Right ventricle myocardium inferior (tissue), 1 donor: ENCODE results near the gene DNAJC16. TPM values are rescaled to one million over a fixed set of nuclear protein-coding genes. Genes with fewer than 3 reads are reported as not detected.
"Not testable (repeated sequence)": the region's sequence is repeated elsewhere in the genome, so short reads cannot be mapped to it uniquely, and the experiment has no call there.

ENCODE experiments used
- ATAC-seq: fragments of 200-7000 bp; cut with Tn5 transposase; one replicate; pipeline ENCODE4 v1.9.1; 2020; ENCODE audit warnings: mild to moderate bottlenecking, moderate library complexity
- DNase-seq: peaks from one replicate; pipeline ENCODE4 v3.0.0; 2021; ENCODE audit errors: missing footprints
- intact Hi-C: fragments of 100-400 bp; cut with DNase I; formaldehyde crosslinking; loops from one replicate; pipeline ENCODE4 v1.11.0; 2022
- total RNA-seq: library from RNA; stranded (reverse); fragmentation: NEBNext Ultra II Directional; extraction: Animal tissue kit (Norgen Biotek cat#: 25700); gene quantifications from one replicate; pipeline ENCODE4 v1.2.1, GENCODE V29; 2021
- donor health status: DM: no; HTN: yes; CAD: no; lungs with severe emphysema.

Gene DNAJC16
- total RNA-seq, 1 donor from 2014 or later: 14.6 TPM

GRCh38 chr1:15501208-15502032 lies 25.2 kb upstream of the DNAJC16 start:
- intact Hi-C loops: loop anchor here (5.0 kb wide), 2 partner anchors 69 to 179 kb away; no protein-coding TSS in a partner anchor
- ATAC-seq (peak; percentile 47), DNase-seq (peak; percentile 81)

GRCh38 chr1:15504436-15504835 lies 22.2 kb upstream of the DNAJC16 start:
- DNase-seq: no peak
- intact Hi-C loops: loop anchor here (5.0 kb wide), 2 partner anchors 72 to 182 kb away; no protein-coding TSS in a partner anchor

GRCh38 chr1:15506831-15507230 lies 19.8 kb upstream of the DNAJC16 start:
- ATAC-seq (no peak), DNase-seq (no peak)
- intact Hi-C loops: no loop called here

More at GRCh38 chr1:15504436-15504835, 22.2 kb upstream of the DNAJC16 start:
- no peak for ATAC-seq

GRCh38 chr1:15507278-15507677 lies 19.4 kb upstream of the DNAJC16 start:
- intact Hi-C loops: no loop called here
- ATAC-seq (peak; percentile 65), DNase-seq (no peak)

- ATAC-seq: no peak
- DNase-seq: no peak
- intact Hi-C loops: no loop called here
Measured at GRCh38 chr1:15508700-15509487, 17.8 kb upstream of the DNAJC16 start.

GRCh38 chr1:15509586-15509985 lies 17.1 kb upstream of the DNAJC16 start:
- no peak for DNase-seq
- no peak for ATAC-seq
- intact Hi-C loops: no loop called here

DNA sequence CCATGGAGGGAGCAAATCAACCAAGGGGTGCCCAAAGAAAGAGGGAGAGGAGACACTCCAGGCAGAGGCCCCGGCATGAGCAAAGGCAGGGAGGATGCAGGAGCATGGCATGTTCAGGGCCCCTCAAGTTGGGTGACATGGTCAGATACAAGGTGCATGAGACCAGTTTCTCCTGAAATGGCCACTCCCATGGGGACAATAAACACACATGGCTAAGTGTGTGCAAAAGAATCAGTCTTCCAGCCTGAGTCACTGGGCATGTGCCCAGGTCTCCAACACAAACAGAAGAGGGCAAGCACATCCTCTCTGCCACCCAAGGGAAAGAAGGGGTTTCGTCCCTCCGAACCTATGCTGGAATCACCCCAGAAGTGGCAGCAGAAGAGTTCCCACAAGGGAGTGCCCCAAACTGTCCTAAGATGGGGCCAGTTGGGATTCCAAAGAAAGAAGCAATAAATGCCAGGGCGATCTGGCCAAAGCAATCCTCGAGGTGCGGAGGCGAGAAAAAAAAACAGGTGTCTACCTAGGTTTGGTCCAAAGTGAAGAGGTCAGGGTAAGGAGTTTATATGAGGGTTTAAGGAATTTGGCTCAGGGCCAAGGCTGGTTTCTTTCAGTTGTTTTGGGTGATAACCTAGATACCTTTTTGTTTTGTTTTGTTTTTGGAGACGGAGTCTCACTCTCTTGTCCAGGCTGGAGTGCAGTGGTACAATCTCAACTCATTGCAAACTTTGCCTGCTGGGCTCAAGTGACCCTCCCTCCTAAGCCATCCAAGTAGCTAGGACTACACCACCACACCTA lies 15.8 kb upstream of the DNAJC16 start:
- no peak for DNase-seq

DNA sequence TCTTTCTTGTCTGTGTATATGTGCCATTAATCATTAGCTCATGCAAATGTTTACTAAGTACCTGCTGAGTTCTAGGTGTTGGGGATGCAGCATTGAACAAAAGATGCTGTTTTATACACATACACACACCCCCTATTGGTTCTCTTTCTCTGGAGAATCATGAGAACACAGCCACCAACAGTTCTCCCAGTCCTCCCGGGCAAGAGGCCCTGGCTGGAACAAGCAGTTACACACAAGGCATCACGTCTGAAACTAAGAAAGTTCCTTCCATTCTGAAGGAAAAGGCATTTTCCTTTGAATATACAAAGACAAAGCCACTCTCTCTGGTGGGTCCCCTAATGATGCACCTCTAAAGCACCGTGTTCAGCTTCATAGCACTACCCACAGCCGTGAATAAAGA lies 13.5 kb upstream of the DNAJC16 start:
- intact Hi-C loops: no loop called here

More for the DNA sequence above, 15.8 kb upstream of the DNAJC16 start:
- no peak for ATAC-seq
- intact Hi-C loops: no loop called here

DNA sequence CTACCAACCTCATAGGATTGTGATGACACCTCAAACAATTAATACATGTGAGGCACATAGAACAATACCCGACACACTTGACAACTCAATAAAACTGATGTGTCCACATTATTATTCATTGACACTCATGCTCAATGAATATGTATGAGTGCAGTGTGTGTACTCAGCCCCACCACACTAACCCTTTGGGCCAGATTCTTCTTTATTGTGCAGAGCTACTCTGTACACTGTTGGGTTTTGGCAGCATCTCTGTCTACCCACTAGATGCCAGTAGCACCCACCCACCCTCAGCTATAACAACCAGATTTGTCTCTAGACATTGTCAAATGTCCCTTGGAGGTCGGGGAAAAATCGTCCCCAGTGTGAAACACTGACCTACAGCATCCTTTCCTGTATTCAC lies 12.7 kb upstream of the DNAJC16 start:
- intact Hi-C loops: no loop called here
- ATAC-seq: no peak
- DNase-seq: no peak

More for the DNA sequence above, 13.5 kb upstream of the DNAJC16 start:
- DNase-seq: no peak
- ATAC-seq: no peak

DNA sequence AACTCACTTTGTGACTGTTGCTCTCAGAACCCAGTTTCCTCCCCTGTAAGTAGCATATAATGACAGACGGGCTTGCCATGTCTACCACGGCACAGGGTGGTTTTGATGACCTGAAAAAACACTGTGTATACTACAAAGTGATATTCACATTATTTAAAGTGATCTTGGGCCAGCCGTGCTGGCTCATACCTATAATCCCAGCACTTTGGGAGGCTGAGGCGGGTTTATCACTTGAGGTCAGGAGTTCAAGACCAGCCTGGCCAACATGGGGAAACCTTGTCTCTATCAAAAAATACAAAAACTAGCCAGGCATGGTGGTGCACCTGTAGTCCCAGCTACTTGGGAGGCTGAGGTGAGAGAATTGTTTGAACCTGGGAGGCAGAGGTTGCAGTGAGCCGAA lies 12.1 kb upstream of the DNAJC16 start:
- DNase-seq, ATAC-seq, intact Hi-C loops: not testable (repeated sequence)

DNA sequence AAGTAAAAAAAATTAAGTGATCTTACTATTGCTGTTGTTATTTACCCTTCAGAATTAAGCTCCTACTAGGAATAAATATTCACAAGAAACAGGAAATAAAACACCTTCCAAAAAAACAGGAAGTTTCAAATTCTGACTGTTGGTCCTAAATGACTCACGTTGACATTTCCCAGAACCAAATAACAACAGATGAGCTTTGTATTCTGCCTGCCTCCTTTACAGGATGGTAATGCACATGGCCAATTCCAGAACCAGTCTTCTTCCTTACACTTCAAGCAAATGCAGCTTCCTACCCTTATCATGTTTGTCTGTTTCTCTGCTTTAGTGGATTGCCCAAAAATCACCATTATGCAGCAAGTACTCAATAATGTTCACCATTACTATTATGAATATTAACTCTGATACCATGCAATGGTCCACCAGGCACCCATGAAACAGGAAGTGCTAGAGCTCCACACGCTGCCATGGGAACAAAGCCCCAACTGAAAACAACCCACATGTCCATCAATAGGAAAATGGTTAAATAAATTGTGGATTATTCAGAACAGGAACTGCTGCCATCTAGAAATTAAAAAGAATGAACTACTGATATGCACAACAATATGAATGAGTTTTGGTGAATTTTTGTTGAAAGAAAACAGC lies 11.5 kb upstream of the DNAJC16 start:
- intact Hi-C loops: no loop called here
- DNase-seq: no peak
- ATAC-seq: no peak

- ATAC-seq (no peak), DNase-seq (no peak)
- intact Hi-C loops: no loop called here
Measured at GRCh38 chr1:15519625-15520024, 7.0 kb upstream of the DNAJC16 start.

- intact Hi-C loops, DNase-seq, ATAC-seq: not testable (repeated sequence)
Measured at GRCh38 chr1:15521206-15521906, 5.3 kb upstream of the DNAJC16 start.

- no peak for ATAC-seq
- intact Hi-C loops: no loop called here
- no peak for DNase-seq
Measured at GRCh38 chr1:15522551-15522950, 4.1 kb upstream of the DNAJC16 start.

DNA sequence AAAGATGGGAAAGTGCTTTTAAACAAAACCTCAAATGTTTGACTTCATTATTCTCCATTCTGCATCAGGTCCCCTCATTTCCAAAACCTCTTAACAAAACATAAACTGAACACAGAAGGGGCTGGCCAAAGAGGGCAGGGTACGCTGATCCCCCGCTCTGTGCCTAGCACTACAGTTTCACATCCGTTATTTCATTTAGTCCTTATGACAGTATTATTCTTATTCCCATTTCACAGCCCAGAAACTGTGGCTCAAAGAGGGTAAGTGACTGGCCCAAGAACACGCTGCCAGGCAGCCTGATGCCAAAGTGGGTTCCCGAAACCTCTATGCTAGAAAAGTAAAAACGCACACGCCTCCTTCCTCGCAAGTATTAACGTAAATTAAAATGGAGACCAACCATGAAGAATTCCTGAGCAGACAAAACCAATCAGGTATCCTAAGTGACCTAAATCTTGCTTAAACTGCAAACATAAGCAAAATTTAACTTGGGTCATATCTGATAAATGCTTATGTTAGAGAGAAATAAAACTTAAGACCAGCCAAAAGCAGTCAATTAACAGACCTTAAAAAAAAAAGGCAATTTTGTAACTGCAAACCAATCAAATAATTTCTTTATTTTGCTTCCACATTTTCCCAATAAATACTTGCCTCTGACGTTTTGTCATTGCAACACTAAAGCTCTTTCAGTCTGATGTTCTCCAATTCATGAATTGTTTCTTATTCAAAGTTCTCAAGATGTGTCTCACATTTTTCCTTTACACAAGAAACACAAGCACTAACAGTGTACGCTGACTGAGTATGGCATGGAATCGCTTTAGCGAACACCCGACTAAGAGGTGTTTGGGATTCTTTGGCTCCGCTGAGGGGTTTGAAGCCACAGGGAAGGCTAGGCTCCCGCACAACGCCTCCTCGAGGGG lies 3.3 kb upstream of the DNAJC16 start:
- intact Hi-C loops: no loop called here
- no peak for DNase-seq
- no peak for ATAC-seq

- no peak for ATAC-seq
- intact Hi-C loops: no loop called here
- no peak for DNase-seq
Measured at GRCh38 chr1:15524021-15524282, 2.7 kb upstream of the DNAJC16 start, which contains the start of gene CASP9. TSS of gene CASP9 (minus strand) at chr1:15524215. CDS start at chr1:15524200, 15 bp downstream.
